DND-41 (cell line): ENCODE results near the gene PTPRK.

Source experiments
- ATAC-seq: fragments of 200-7000 bp; cut with Tn5 transposase; 3 replicates; pipeline ENCODE4 v1.9.1; 2021; ENCODE audit warnings: low read depth; ENCODE audit not compliant: insufficient read depth
- DNase-seq: peaks from one replicate; pipeline ENCODE4 v3.0.0-alpha.2; 2020
- H2AFZ ChIP-seq: 2 replicates; pipeline ENCODE4 v1.6.0; 2012; ENCODE audit warnings: low read depth, low read length
- H3K27ac ChIP-seq: 2 replicates; pipeline ENCODE4 v1.5.1; 2012; ENCODE audit warnings: low read length, inconsistent platforms
- H3K27me3 ChIP-seq: fragments of 200-600 bp; sonication (generic); 2 replicates; pipeline ENCODE4 v1.6.0; 2012; ENCODE audit warnings: low read length, mild to moderate bottlenecking, inconsistent platforms; ENCODE audit not compliant: insufficient read depth, poor library complexity
- H3K36me3 ChIP-seq: 2 replicates; pipeline ENCODE4 v1.5.1; 2012; ENCODE audit warnings: low read length, inconsistent platforms; ENCODE audit not compliant: insufficient read depth
- H3K4me1 ChIP-seq: 2 replicates; pipeline ENCODE4 v1.5.1; 2012; ENCODE audit warnings: mild to moderate bottlenecking, low read length; ENCODE audit not compliant: insufficient read depth
- H3K4me2 ChIP-seq: 2 replicates; pipeline ENCODE4 v1.6.0; 2012; ENCODE audit warnings: mild to moderate bottlenecking, moderate library complexity, low read length, inconsistent platforms; ENCODE audit not compliant: insufficient read depth
- H3K4me3 ChIP-seq, 2 experiments: fragments of 200-600 bp in 1 of 2; shearing (Covaris generic) in 1 of 2; 2 replicates each; pipeline ENCODE4 v1.5.1; 2012 to 2016; ENCODE audit warnings: inconsistent platforms in 2 of 2, low read length in 2 of 2, mild to moderate bottlenecking in 2 of 2, low read depth in 1 of 2, moderate library complexity in 1 of 2
- H3K79me2 ChIP-seq: 2 replicates; pipeline ENCODE4 v1.6.0; 2012; ENCODE audit warnings: low read length, inconsistent platforms; ENCODE audit not compliant: insufficient read depth
- H3K9ac ChIP-seq: 2 replicates; pipeline ENCODE4 v1.6.0; 2012; ENCODE audit warnings: low read depth, mild to moderate bottlenecking, inconsistent platforms, low read length, moderate library complexity
- H3K9me3 ChIP-seq: 2 replicates; pipeline ENCODE4 v1.5.1; 2012; ENCODE audit warnings: low read length, moderate library complexity, mild to moderate bottlenecking, inconsistent platforms; ENCODE audit not compliant: insufficient read depth, severe bottlenecking
- H4K20me1 ChIP-seq: 2 replicates; pipeline ENCODE4 v1.6.0; 2012; ENCODE audit warnings: low read length; ENCODE audit not compliant: insufficient read depth
- CTCF ChIP-seq: IDR thresholded peaks from 2 replicates; pipeline ENCODE4 v1.5.1; 2012; ENCODE audit warnings: borderline replicate concordance, low read length, moderate library complexity, mild to moderate bottlenecking; ENCODE audit not compliant: poor library complexity, severe bottlenecking; ENCODE audit errors: extremely low read depth
- EZH2 ChIP-seq: IDR thresholded peaks from 3 replicates; pipeline ENCODE4 v1.6.1; 2012; ENCODE audit warnings: borderline replicate concordance, low read depth, mild to moderate bottlenecking, moderate library complexity, low read length, inconsistent platforms; ENCODE audit not compliant: severe bottlenecking

PTPRK gene

GRCh38 chr6:128284128-128284527 is 236.3 kb downstream of the PTPRK start:
- Histone ChIP-seq H3K79me2 (no peaks in the 10 kb centered on the region), H3K36me3 (no peaks in the 10 kb centered on the region), H3K9me3 (no peaks in the 10 kb centered on the region), H3K4me3 (no peak overlapping the region), H4K20me1 (no peaks in the 10 kb centered on the region), H3K9ac (no peak overlapping the region), H3K4me2 (no peak overlapping the region), H2AFZ (no peak overlapping the region), H3K27me3 (no peaks in the 10 kb centered on the region), H3K4me1 (no peaks in the 10 kb centered on the region), H3K27ac (no peak overlapping the region)
- DNase-seq (no peak), ATAC-seq (no peak)
- TF ChIP-seq EZH2 = no peak
- TF ChIP-seq CTCF = no peak

- no peaks in the 10 kb centered on the region for H3K4me1 ChIP-seq
- no peaks in the 10 kb centered on the region for H3K9me3 ChIP-seq
- no peaks in the 10 kb centered on the region for H3K27me3 ChIP-seq
- H3K27ac ChIP-seq = no peak overlapping the region
- H3K9ac ChIP-seq = no peak overlapping the region
- no peak for ATAC-seq
- no peaks in the 10 kb centered on the region for H4K20me1 ChIP-seq
- no peaks in the 10 kb centered on the region for H3K36me3 ChIP-seq
- no peaks in the 10 kb centered on the region for H3K79me2 ChIP-seq
- H3K4me2 ChIP-seq = no peak overlapping the region
- no peak for DNase-seq
- H3K4me3 ChIP-seq = no peak overlapping the region
- TF ChIP-seq EZH2 (no peak), CTCF (no peak)
- no peak overlapping the region for H2AFZ ChIP-seq
These were observed 237.4 kb downstream of the PTPRK start for GRCh38 chr6:128282961-128283360.

GRCh38 chr6:128280960-128281359 is 239.4 kb downstream of the PTPRK start:
- H3K9ac ChIP-seq = no peak overlapping the region
- ATAC-seq = no peak
- H3K9me3 ChIP-seq = no peaks in the 10 kb centered on the region
- no peak overlapping the region for H3K4me3 ChIP-seq
- TF ChIP-seq EZH2 = no peak
- no peak for TF ChIP-seq CTCF
- no peaks in the 10 kb centered on the region for H4K20me1 ChIP-seq
- no peak overlapping the region for H2AFZ ChIP-seq
- no peak overlapping the region for H3K27ac ChIP-seq
- no peak overlapping the region for H3K4me2 ChIP-seq
- no peaks in the 10 kb centered on the region for H3K4me1 ChIP-seq
- H3K36me3 ChIP-seq = no peaks in the 10 kb centered on the region
- DNase-seq = no peak
- no peaks in the 10 kb centered on the region for H3K27me3 ChIP-seq
- H3K79me2 ChIP-seq = no peaks in the 10 kb centered on the region

- ATAC-seq = no peak
- no peaks in the 10 kb centered on the region for H3K36me3 ChIP-seq
- no peaks in the 10 kb centered on the region for H3K27me3 ChIP-seq
- no peaks in the 10 kb centered on the region for H3K4me1 ChIP-seq
- no peaks in the 10 kb centered on the region for H3K9me3 ChIP-seq
- no peak for DNase-seq
- no peaks in the 10 kb centered on the region for H4K20me1 ChIP-seq
- no peak overlapping the region for H3K4me3 ChIP-seq
- H3K4me2 ChIP-seq = no peak overlapping the region
- no peaks in the 10 kb centered on the region for H3K79me2 ChIP-seq
- no peak overlapping the region for H2AFZ ChIP-seq
- H3K27ac ChIP-seq = no peak overlapping the region
- H3K9ac ChIP-seq = no peak overlapping the region
- TF ChIP-seq EZH2 (no peak), CTCF (no peak)
These were observed 240.3 kb downstream of the PTPRK start for GRCh38 chr6:128280066-128280465.
